Ovary (tissue), 3 donors: Measurements from ENCODE around the gene TYSND1.

Source experiments
- EP300 ChIP-seq: sonication (generic); formaldehyde crosslinking; IDR thresholded peaks from one replicate; pipeline ENCODE4 v1.6.1; 2017; ENCODE audit warnings: antibody characterized with exemption
- POLR2A ChIP-seq: fragments of 450-650 bp; IDR thresholded peaks from one replicate; pipeline ENCODE4 v1.6.1; 2017; ENCODE audit warnings: antibody characterized with exemption, mild to moderate bottlenecking, moderate library complexity
- TF ChIP-seq, protein P1 (sequence below), 3 donors: fragments of 450-650 bp in 2 of 3; fragments of 200-600 bp in 1 of 3; IDR thresholded peaks; one replicate each; pipeline versions ENCODE4 v1.5.1 to v1.8.0; 2016 to 2022; ENCODE audit warnings: antibody characterized with exemption in 3 of 3, mild to moderate bottlenecking in 1 of 3
- donor health status: DM: no; HTN: no; CAD: no.

GRCh38 chr10:70088308-70088698 is 58.2 kb downstream of the TYSND1 start:
- TF ChIP-seq, protein P1, sequence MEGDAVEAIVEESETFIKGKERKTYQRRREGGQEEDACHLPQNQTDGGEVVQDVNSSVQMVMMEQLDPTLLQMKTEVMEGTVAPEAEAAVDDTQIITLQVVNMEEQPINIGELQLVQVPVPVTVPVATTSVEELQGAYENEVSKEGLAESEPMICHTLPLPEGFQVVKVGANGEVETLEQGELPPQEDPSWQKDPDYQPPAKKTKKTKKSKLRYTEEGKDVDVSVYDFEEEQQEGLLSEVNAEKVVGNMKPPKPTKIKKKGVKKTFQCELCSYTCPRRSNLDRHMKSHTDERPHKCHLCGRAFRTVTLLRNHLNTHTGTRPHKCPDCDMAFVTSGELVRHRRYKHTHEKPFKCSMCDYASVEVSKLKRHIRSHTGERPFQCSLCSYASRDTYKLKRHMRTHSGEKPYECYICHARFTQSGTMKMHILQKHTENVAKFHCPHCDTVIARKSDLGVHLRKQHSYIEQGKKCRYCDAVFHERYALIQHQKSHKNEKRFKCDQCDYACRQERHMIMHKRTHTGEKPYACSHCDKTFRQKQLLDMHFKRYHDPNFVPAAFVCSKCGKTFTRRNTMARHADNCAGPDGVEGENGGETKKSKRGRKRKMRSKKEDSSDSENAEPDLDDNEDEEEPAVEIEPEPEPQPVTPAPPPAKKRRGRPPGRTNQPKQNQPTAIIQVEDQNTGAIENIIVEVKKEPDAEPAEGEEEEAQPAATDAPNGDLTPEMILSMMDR (IDR thresholded peaks at IDR 0.05): no peak
- TF ChIP-seq POLR2A (no peak), EP300 (no peak)
